ENCODE data around the gene DYRK1B. TPM values are rescaled to one million over a fixed set of nuclear protein-coding genes. Genes with fewer than 3 reads are reported as not detected.

The DYRK1B gene
- total RNA-seq, 2 experiments from 2014 or later, result 4.8 to 6.9 TPM

GRCh38 chr19:39850892-39851291 lies 16.9 kb upstream of the DYRK1B start:
- POLR2A ChIA-PET, result no interaction called here
- Mint-ChIP-seq H3K4me1 (peaks cover 10% of the 10 kb centered on the region), H3K36me3 (ENCODE audit: low read depth) (peaks cover under 1% of the 10 kb centered on the region), H3K27ac (no peak overlapping the region), H3K9me3 (ENCODE audit: low read depth) (no peaks in the 10 kb centered on the region), H3K27me3 (no peaks in the 10 kb centered on the region), H3K4me3 (no peak overlapping the region)
- DNase-seq, result no peak
- intact Hi-C loops (cut with DNase I, micrococcal nuclease), result no loop called here
- no peak for ATAC-seq
- CTCF ChIA-PET, result no interaction called here

GRCh38 chr19:39848392-39848791 lies 14.4 kb upstream of the DYRK1B start:
- CTCF ChIA-PET, result interaction anchor here (0.6 to 8.1 kb wide), 3 partner anchors 56 to 123 kb away, joined by 3 to 77 read pairs (median 3); partner anchors contain the start of gene PSMC4
- DNase-seq (no peak), ATAC-seq (no peak)
- Mint-ChIP-seq H3K36me3 (ENCODE audit: low read depth) (peaks cover 22% of the 10 kb centered on the region), H3K4me3 (no peak overlapping the region), H3K27ac (no peak overlapping the region), H3K4me1 (peaks cover 28% of the 10 kb centered on the region), H3K9me3 (ENCODE audit: low read depth) (no peaks in the 10 kb centered on the region), H3K27me3 (no peaks in the 10 kb centered on the region)
- POLR2A ChIA-PET, result no interaction called here
- intact Hi-C loops (cut with DNase I, micrococcal nuclease), result loop anchor here (10.0 kb wide), 2 partner anchors 304 to 756 kb away; partner anchors contain the start of genes EID2 (in 1 of the 2) and LTBP4 (in 1 of the 2)

- Mint-ChIP-seq H3K4me1 (peaks cover 36% of the 10 kb centered on the region), H3K4me3 (no peak overlapping the region), H3K36me3 (ENCODE audit: low read depth) (peaks cover 29% of the 10 kb centered on the region), H3K9me3 (ENCODE audit: low read depth) (no peaks in the 10 kb centered on the region), H3K27me3 (no peaks in the 10 kb centered on the region), H3K27ac (peak overlapping the region; percentile 94)
- CTCF ChIA-PET, result interaction anchor here (0.6 to 8.1 kb wide), 4 partner anchors 13 to 216 kb away, joined by 3 to 77 read pairs (median 3); partner anchors contain the start of genes DYRK1B and PSMC4
- no peak for ATAC-seq
- POLR2A ChIA-PET, result no interaction called here
- no peak for DNase-seq
- intact Hi-C loops (cut with DNase I, micrococcal nuclease), result loop anchor here (2.0 to 10.0 kb wide), 4 partner anchors 303 to 757 kb away; partner anchors contain the start of genes EID2 (in 2 of the 2) and LTBP4 (in 1 of the 2)
These were observed 13.6 kb upstream of the DYRK1B start for GRCh38 chr19:39847525-39847924.

- peak overlapping the region; percentile 94 for H3K27ac Mint-ChIP-seq
- POLR2A ChIA-PET, result interaction anchor here (0.6 to 5.1 kb wide), 3 partner anchors 13 to 443 kb away, joined by 4 to 32 read pairs (median 5); partner anchors contain the start of genes DYRK1B and PSMC4
- intact Hi-C loops (cut with DNase I, micrococcal nuclease), result loop anchor here (1.0 to 10.0 kb wide), 9 partner anchors 13 to 758 kb away; partner anchors contain the start of genes EID2 (in 2 of the 2), DYRK1B (in 1 of the 2), LTBP4 (in 1 of the 2) and PSMC4 (in 1 of the 2)
- CTCF ChIA-PET, result interaction anchor here (0.6 to 8.1 kb wide), 7 partner anchors 13 to 216 kb away, joined by 3 to 77 read pairs (median 3); partner anchors contain the start of genes DYRK1B and PSMC4
- H3K4me1 Mint-ChIP-seq, result peaks cover 43% of the 10 kb centered on the region
- peaks cover 33% of the 10 kb centered on the region for H3K36me3 Mint-ChIP-seq (ENCODE audit: low read depth)
- DNase-seq, result no peak
- no peaks in the 10 kb centered on the region for H3K9me3 Mint-ChIP-seq (ENCODE audit: low read depth)
- no peak for ATAC-seq
- H3K4me3 Mint-ChIP-seq, result peak overlapping the region; percentile 96
- H3K27me3 Mint-ChIP-seq, result no peaks in the 10 kb centered on the region
These were observed 12.9 kb upstream of the DYRK1B start for GRCh38 chr19:39846678-39847486.

- H3K9me3 Mint-ChIP-seq (ENCODE audit: low read depth), result no peaks in the 10 kb centered on the region
- peaks cover 49% of the 10 kb centered on the region for H3K4me1 Mint-ChIP-seq
- peak; percentile 99 for DNase-seq
- peak; percentile 88 for ATAC-seq
- intact Hi-C loops (cut with DNase I, micrococcal nuclease), result loop anchor here (1.0 to 10.0 kb wide), 12 partner anchors 12 to 759 kb away; partner anchors contain the start of genes EID2 (in 2 of the 2), PSMC4 (in 2 of the 2), DYRK1B (in 1 of the 2) and LTBP4 (in 1 of the 2)
- H3K27me3 Mint-ChIP-seq, result no peaks in the 10 kb centered on the region
- peaks cover 40% of the 10 kb centered on the region for H3K36me3 Mint-ChIP-seq (ENCODE audit: low read depth)
- H3K27ac Mint-ChIP-seq, result peak within 1 kb of the TSS; percentile 94
- peak within 1 kb of the TSS; percentile 96 for H3K4me3 Mint-ChIP-seq
- POLR2A ChIA-PET, result interaction anchor here (0.6 to 5.1 kb wide), 3 partner anchors 13 to 442 kb away, joined by 4 to 32 read pairs (median 5); partner anchors contain the start of genes DYRK1B and PSMC4
- CTCF ChIA-PET, result interaction anchor here (1.0 to 8.1 kb wide), 9 partner anchors 13 to 172 kb away, joined by 3 to 77 read pairs (median 5); partner anchors contain the start of genes DYRK1B and PSMC4
These were observed 12.1 kb upstream of the DYRK1B start, which contains the start of gene FBL for GRCh38 chr19:39845933-39846677. FBL (minus strand) TSS chr19:39846379; CDS start chr19:39846300, 79 bp downstream.

GRCh38 chr19:39845584-39845932 lies 11.6 kb upstream of the DYRK1B start:
- Mint-ChIP-seq H3K4me3 (peak overlapping the region; percentile 96), H3K4me1 (peaks cover 50% of the 10 kb centered on the region), H3K27me3 (no peaks in the 10 kb centered on the region), H3K36me3 (ENCODE audit: low read depth) (peaks cover 44% of the 10 kb centered on the region), H3K27ac (peak overlapping the region; percentile 94), H3K9me3 (ENCODE audit: low read depth) (no peaks in the 10 kb centered on the region)
- DNase-seq (peak; percentile 32), ATAC-seq (no peak)
- intact Hi-C loops (cut with DNase I, micrococcal nuclease), result loop anchor here (2.0 to 10.0 kb wide), 5 partner anchors 81 to 759 kb away; partner anchors contain the start of genes EID2 (in 1 of the 2), LTBP4 (in 1 of the 2) and PSMC4 (in 1 of the 2)
- ChIA-PET POLR2A (interaction anchor here (0.5 to 5.1 kb wide), 3 partner anchors 12 to 342 kb away, joined by 3 to 32 read pairs (median 4); partner anchors contain the start of genes DYRK1B and PSMC4), CTCF (interaction anchor here (1.0 to 8.1 kb wide), 11 partner anchors 10 to 311 kb away, joined by 3 to 77 read pairs (median 5); partner anchors contain the start of genes DYRK1B and PSMC4)

- Mint-ChIP-seq H3K4me1 (peaks cover 50% of the 10 kb centered on the region), H3K27ac (peak overlapping the region; percentile 94), H3K4me3 (peak overlapping the region; percentile 96), H3K27me3 (no peaks in the 10 kb centered on the region), H3K9me3 (ENCODE audit: low read depth) (no peaks in the 10 kb centered on the region), H3K36me3 (ENCODE audit: low read depth) (peaks cover 48% of the 10 kb centered on the region)
- DNase-seq, result no peak
- ChIA-PET POLR2A (interaction anchor here (0.5 to 5.1 kb wide), 3 partner anchors 12 to 342 kb away, joined by 3 to 32 read pairs (median 4); partner anchors contain the start of genes DYRK1B and PSMC4), CTCF (interaction anchor here (0.6 to 8.1 kb wide), 15 partner anchors 9 to 400 kb away, joined by 3 to 77 read pairs (median 5); partner anchors contain the start of genes DYRK1B, PSMC4 and SUPT5H)
- intact Hi-C loops (cut with DNase I, micrococcal nuclease), result loop anchor here (2.0 to 10.0 kb wide), 5 partner anchors 80 to 760 kb away; partner anchors contain the start of genes EID2 (in 1 of the 2), LTBP4 (in 1 of the 2) and PSMC4 (in 1 of the 2)
- ATAC-seq, result no peak
These were observed 11.2 kb upstream of the DYRK1B start for GRCh38 chr19:39845172-39845571.

- peaks cover 50% of the 10 kb centered on the region for H3K4me1 Mint-ChIP-seq
- no peaks in the 10 kb centered on the region for H3K9me3 Mint-ChIP-seq (ENCODE audit: low read depth)
- ATAC-seq (no peak), DNase-seq (no peak)
- ChIA-PET POLR2A (interaction anchor here (0.7 to 5.1 kb wide), 2 partner anchors 11 to 167 kb away, joined by 4 to 32 read pairs; partner anchors contain the start of gene DYRK1B), CTCF (interaction anchor here (0.6 to 8.1 kb wide), 24 partner anchors 11 to 820 kb away, joined by 3 to 77 read pairs (median 4); partner anchors contain the start of genes DYRK1B, LEUTX, PSMC4 and SUPT5H)
- H3K27ac Mint-ChIP-seq, result peak overlapping the region; percentile 94
- H3K27me3 Mint-ChIP-seq, result no peaks in the 10 kb centered on the region
- peaks cover 57% of the 10 kb centered on the region for H3K36me3 Mint-ChIP-seq (ENCODE audit: low read depth)
- intact Hi-C loops (cut with DNase I, micrococcal nuclease), result loop anchor here (1.0 to 10.0 kb wide), 6 partner anchors 51 to 761 kb away; partner anchors contain the start of genes EID2 (in 1 of the 2), LTBP4 (in 1 of the 2) and PSMC4 (in 1 of the 2)
- peak overlapping the region; percentile 96 for H3K4me3 Mint-ChIP-seq
These were observed 10.2 kb upstream of the DYRK1B start for GRCh38 chr19:39843919-39844793.

GRCh38 chr19:39842693-39843435 lies 8.9 kb upstream of the DYRK1B start:
- Mint-ChIP-seq H3K4me1 (peaks cover 50% of the 10 kb centered on the region), H3K27ac (peak overlapping the region; percentile 65), H3K27me3 (no peaks in the 10 kb centered on the region), H3K36me3 (ENCODE audit: low read depth) (peaks cover 64% of the 10 kb centered on the region), H3K4me3 (peak overlapping the region; percentile 96), H3K9me3 (ENCODE audit: low read depth) (no peaks in the 10 kb centered on the region)
- ATAC-seq (no peak), DNase-seq (no peak)
- POLR2A ChIA-PET, result interaction anchor here (0.5 to 5.1 kb wide), 2 partner anchors 9 to 115 kb away, joined by 6 to 32 read pairs; partner anchors contain the start of gene DYRK1B
- intact Hi-C loops (cut with DNase I, micrococcal nuclease), result loop anchor here (10.0 kb wide), 2 partner anchors 298 to 762 kb away; partner anchors contain the start of genes EID2 (in 1 of the 2) and LTBP4 (in 1 of the 2)
- CTCF ChIA-PET, result interaction anchor here (0.7 to 8.1 kb wide), 10 partner anchors 9 to 821 kb away, joined by 3 to 77 read pairs (median 6); partner anchors contain the start of genes DYRK1B and PSMC4

Data from activated CD4-positive, alpha-beta T cell treated with anti-CD3 and anti-CD28 coated beads for 36 hours (primary cell).